GM21367 (cell line): ENCODE data around the gene CHODL.

Experiments
- ATAC-seq: cut with Tn5 transposase; IDR thresholded peaks from one replicate; pipeline ENCODE4 v1.9.1; 2021; ENCODE audit not compliant: unreplicated experiment

The CHODL gene, protein sequence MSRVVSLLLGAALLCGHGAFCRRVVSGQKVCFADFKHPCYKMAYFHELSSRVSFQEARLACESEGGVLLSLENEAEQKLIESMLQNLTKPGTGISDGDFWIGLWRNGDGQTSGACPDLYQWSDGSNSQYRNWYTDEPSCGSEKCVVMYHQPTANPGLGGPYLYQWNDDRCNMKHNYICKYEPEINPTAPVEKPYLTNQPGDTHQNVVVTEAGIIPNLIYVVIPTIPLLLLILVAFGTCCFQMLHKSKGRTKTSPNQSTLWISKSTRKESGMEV

DNA sequence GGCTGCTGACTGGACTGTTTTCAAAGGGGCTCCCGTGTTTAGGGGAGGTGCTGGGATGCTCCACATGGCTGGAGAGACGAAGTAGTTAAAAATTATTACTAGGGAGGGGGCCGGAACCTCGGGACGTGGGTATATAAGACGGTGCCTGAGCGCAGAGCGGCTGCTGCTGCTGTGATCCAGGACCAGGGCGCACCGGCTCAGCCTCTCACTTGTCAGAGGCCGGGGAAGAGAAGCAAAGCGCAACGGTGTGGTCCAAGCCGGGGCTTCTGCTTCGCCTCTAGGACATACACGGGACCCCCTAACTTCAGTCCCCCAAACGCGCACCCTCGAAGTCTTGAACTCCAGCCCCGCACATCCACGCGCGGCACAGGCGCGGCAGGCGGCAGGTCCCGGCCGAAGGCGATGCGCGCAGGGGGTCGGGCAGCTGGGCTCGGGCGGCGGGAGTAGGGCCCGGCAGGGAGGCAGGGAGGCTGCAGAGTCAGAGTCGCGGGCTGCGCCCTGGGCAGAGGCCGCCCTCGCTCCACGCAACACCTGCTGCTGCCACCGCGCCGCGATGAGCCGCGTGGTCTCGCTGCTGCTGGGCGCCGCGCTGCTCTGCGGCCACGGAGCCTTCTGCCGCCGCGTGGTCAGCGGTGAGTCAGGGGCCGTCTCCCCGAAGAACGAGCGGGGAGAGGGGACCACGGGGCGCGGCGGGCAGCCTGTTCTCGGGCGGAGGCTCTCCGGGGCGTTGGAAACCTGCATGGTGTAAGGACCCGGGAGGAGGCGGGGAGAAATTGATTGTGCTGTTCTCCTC is at the start of gene CHODL:
TSS of gene CHODL (plus strand) at position 163 of the 793 bp plus-strand sequence. CDS start at position 554, 391 bp downstream.
- no peak for ATAC-seq

DNA sequence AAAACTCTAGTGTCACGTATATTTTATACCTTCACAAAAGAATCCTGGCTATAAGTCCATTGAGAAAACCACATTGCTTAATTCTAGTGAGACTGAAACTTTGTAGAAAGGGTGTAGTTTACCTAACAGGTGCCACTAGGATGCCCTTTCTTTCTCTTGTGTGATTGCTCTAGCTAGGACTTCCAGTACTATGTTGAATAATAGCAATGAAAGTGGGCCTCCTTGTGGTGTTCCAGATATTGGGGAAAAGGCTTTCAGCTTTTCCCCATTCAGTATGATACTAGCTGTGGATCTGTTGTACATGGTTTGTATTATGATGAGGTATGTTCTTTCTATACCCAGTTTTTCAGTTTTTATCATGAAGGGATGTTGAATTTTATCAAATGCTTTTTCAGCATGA is 39.7 kb upstream of the CHODL start:
- no peak for ATAC-seq

DNA sequence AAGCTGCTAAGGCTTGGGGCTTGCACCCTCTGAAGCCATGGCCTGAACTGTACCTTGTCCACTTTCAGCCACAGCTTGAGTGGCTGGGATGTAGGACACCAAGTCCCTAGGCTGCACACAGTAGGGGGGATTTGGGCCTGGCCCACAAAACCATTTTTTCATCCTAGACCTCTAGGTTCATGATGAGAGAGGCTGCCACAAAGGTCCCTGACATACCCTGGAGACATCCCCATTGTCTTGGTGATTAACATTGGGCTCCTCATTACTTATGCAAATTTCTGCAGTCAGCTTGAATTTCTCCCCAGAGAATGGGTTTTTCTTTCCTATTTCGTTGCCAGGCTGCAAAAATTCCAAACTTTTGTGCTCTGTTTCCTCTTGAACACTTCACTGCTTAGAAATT is 26.3 kb upstream of the CHODL start:
- no peak for ATAC-seq

DNA sequence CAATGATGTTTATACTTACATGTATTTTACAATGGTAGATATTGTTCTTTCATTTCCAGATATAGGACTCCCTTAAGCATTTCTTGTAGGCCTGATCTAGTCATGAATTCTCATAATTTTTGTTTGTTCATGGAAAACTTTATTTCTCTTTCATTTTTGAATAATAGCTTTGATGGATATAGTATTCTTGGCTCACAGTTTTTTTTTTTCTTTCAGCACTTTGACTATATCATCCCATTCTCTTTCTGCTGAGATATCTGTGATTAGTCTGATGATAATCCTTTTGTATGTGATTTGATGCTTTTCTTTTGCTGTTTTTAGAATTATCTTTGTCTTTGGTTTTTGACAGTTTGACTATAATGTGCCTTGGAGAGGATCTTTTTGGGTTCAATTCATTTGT is 24.1 kb upstream of the CHODL start:
- no peak for ATAC-seq

DNA sequence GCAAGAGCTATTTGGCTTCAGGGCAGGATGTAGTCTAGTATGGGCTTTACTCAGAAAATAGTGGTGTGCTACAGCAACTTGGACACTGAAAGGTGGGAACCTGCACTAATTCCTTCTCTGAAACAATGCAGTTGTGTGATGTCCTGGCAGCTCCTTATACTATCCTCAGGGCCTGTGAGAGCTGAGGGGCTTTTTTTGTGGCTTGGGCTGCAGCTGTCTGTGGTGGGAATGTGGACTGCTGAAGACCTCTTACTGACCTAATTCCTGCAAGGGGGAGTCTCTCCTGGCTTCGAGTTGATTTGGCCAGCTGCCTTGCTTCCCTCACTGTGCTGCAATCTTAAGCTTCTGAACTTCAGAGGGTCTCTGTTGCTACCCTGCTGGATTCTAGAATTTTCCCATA is 22.3 kb upstream of the CHODL start:
- ATAC-seq = no peak

DNA sequence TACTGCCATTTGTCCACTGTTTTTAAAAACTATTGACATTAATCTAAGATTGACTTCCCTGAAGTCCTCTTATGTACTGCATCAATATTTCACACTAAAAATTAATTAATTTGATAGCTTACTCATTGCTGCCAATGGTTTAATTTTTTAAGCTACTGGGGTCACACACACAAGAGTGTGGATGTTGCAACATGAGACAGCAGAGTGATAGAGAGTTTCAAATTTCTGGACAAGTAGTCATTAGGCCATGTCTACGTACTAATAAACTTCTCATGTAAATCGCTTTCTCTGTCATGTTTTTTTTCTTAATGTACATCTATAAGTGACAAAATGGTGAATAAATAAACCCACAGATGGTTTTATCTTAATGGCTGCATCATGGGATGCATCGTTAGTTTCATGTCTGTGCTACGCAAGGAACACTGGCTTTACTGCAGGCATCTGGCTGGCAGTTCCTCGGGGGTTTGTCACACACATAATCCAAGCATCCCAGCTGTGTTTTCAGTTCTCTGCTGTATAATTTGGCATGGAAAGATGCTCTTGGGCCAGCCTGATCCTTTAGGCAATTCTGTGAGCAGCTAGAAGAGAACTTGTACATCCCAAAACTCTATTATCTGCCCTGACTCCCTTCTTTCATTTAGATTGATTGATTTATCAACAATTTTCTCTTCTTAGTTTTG is 16.4 kb upstream of the CHODL start:
- ATAC-seq = no peak

DNA sequence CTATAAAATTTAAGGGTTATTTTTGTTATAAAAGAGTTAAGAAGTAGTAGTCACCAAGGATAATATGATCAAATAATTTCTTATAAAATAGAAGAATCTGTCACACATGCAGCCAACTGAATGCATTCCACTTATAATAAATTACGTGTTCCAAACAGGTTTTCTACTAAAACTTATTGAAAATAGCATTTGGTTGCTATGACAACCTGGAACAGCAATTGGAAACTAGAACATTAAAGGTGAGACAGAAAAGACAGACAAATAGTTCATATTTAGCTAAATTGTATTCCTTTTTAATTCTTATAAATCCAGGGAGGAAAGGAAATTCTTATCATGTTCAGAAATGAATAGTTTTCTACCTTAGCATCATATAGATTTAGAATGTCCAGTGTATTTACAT is 9.1 kb upstream of the CHODL start:
- no peak for ATAC-seq

DNA sequence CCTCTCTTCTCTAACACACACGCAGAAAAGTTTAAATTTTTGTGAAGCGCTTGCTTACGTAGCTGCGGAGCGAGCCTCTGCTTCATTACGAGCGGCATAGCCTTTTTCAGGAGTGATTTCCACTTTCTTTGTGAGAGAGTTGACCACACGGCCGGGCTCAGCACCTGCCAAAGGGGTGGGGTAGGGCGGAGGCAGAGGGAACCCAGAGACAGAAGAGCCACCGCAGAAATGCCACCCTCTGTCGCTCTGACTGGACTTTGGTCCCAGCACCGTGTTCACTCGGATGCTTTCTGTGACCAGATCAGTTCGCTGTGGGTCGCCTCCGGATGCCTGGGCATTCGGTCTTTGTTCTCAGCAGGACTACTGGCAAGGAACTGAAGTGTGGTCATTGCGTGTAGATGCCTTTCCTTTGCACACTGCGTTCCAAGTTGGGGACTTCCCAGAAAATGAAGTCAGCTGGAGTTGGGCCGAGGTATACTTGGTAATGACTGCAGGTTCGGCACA is 883 bp downstream of the CHODL start:
- ATAC-seq = no peak

DNA sequence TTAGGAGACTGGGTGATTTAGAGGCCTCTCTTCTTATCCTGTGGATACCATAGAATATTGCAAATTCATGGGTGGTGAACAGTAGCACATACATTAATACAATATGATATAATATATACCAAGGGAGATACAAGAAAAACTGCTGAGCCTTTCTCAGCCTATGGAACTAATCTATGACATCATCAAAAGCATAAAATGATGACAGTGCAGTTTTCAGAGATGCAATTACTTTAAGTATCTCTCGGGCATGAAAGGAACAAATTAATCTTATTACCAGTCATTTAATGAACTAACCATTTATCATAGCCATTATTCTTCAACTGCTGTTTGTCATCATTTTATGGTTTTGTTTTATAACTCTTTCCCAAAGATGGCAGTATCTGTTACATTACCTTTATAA is 3.5 kb downstream of the CHODL start:
- no peak for ATAC-seq

DNA sequence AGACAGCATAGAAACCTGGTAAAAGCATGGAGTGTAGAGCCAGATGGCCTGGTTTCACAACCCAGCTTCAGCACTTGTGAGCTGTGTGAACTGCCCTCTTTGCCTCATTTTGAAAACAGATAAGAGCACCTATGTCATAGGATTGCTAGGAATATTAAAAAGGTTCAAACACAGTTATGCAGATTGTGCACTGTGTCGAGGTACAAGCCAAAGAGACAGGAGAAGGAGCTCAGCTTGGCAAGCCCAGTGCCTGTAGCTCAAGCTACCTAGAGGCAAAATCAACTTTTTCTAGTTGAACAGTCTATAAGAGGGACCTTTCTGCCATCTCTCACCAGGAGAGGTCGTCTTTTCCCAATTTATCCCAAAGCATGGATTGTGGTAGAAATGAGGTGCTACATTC is 5.0 kb downstream of the CHODL start:
- no peak for ATAC-seq

DNA sequence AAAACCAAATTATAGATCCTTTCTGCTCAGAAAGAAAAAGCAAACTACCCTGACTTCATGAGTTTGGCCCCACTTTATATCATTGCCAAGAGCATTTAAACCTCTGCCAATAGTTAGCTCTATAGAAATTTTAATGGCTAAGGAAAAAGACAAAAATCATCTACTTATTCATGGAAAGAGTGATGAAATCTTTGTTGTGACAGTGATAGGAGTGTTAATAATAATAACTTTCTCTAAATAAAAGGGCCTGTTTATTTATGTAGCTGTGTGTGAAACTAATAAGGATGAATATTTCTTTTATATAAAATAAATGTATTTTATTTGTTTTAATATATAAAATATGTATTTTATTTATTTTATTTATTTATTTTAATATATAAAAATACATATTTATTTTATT is 6.4 kb downstream of the CHODL start:
- ATAC-seq = no peak

DNA sequence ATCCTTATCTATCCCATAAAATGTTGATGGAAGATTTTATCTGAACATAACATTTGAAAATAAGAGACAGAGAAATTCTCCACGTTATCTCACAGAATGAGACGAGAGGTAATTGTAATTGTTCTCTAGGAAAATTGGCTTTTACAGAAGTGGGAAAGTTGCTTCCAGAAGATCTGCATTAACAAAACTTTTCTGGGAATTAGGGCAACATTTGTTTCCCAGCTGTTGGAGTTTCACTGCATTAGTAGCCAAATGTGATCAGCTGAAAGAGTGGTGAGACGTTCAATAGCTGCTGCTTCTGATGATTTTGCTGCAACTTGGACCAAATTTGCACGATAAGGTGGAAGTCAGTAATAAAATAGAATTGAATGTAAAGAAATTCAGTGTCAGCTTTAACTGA is 7.6 kb downstream of the CHODL start:
- no peak for ATAC-seq

DNA sequence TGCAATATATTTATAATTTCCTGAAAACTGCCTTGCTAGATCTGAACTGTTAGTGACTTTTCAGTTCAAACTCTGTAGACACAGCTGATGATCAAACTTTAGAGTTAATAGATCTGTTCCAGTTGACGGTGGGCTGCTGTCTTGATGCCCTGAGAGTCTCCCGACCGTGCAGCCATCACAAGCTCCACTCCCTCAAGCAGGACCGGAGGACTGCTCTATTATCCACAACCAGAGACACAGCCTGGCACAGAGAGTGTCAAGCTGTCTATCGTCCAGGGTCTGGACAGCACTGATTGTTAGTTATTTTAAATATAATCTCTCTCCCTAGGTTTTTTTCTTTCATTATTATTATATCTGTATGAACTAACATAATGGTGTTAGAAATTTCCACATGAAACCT is 8.0 kb downstream of the CHODL start:
- ATAC-seq = no peak

DNA sequence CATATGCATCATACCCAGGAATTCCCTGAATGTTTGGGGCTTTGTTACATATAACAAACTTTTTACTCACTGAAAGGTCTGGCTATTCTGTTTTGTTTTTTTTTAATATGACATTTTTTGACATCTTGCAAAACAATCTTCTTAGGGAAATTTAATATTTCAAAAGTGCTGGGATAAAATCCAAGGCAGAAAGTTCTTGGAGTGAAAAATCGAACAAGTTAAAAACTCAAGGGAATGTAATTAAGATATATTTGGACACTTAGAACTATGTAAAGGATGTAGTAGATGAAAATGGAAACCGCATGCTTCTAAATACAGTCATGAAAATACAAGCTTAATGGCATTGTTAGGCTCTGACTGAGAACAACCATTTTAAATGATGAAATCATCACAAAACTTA is 8.6 kb downstream of the CHODL start:
- ATAC-seq = no peak

DNA sequence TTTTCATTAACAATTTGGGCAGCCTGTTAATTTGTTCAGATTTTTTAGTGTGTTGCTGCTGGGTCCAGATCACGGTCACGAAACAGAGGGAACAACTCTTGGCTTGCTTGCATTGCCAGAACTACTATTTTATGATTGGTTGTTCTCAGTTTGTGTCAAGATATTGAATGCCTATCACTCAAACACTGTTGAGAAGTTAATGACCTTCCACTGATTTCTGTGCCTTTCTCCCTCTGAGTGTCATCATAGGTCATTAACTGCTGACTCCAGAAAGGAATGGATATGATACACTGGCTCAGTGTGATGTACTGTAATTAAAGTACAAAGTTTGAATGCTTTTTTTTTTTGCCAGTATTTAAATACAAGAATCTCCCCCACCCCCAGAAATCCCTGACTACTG is 9.2 kb downstream of the CHODL start:
- ATAC-seq = no peak

DNA sequence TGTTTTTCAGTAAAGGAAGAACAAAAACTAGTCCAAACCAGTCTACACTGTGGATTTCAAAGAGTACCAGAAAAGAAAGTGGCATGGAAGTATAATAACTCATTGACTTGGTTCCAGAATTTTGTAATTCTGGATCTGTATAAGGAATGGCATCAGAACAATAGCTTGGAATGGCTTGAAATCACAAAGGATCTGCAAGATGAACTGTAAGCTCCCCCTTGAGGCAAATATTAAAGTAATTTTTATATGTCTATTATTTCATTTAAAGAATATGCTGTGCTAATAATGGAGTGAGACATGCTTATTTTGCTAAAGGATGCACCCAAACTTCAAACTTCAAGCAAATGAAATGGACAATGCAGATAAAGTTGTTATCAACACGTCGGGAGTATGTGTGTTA is 21.3 kb downstream of the CHODL start:
- no peak for ATAC-seq

DNA sequence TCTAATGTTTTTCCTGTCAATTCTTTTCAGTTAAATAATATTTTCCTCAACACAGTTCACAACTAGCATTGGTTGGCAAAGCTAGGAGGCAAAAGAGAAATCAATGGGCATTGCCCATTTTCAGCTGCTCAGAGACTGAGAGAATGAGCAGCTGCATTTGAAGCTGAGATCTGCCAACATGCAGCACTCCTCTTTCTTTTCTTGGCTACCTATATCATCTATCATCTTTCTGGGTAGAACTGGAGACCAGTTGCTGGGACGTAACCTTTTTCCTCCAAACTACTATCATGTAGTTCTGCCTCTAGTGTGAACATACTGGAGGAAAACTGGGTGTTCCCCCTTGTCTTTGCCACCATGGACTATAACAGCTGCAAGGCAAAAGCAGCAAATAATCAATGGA is 22.9 kb downstream of the CHODL start:
- no peak for ATAC-seq

DNA sequence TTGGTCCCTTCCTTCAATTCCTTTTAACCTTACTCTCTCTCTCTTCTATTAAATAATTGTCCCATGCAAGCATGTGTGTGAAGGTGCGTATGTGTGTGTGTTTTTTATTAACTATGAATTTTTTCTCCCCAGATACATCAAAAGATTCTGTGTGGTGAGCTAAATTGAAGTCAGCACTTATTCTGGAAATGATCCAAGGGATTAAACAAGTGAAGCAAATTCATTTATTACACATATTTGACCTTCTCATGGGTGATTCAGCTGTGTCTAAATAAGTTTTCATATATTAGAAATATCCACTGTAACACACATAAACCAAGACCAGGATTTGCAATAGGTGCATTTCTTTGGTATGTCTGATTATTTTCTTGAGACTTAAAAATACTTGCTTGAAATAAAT is 24.3 kb downstream of the CHODL start:
- ATAC-seq = no peak

DNA sequence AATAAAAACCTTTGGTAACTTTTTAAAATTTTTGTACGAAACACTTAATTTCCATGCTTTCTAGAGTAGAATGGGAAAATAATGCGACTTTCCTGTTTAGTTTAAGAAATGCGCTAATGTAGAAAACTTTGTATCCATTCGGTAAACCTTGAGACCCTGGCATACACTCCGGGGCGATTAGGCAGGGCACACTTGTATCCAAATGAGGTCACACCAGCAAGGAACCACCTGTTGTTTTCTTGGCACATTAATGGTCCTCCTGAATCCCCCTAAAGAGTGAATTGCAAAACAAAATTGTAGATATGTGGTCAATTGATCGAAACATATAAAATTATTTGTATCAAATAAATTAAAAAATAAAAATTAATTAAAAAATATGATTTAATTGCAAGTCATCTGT is 25.2 kb downstream of the CHODL start:
- no peak for ATAC-seq

DNA sequence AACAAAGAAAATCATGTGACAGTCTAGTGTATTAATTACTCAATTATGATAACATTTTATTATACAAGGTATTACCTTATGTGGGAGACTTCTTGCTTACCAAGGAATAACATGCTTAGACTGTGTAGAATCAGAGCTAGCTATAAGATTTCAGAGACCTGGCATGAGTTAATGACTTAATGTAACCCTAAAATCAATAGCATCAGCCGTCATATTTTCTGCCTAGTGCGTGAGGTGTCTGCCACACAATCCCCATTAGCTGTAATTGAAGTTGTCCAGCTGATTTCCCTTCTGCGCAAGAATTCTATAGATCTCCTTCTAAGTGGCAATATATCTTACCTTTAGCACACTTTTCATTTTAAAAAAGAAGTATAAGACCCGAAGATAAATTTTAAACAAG is 28.8 kb downstream of the CHODL start:
- no peak for ATAC-seq

DNA sequence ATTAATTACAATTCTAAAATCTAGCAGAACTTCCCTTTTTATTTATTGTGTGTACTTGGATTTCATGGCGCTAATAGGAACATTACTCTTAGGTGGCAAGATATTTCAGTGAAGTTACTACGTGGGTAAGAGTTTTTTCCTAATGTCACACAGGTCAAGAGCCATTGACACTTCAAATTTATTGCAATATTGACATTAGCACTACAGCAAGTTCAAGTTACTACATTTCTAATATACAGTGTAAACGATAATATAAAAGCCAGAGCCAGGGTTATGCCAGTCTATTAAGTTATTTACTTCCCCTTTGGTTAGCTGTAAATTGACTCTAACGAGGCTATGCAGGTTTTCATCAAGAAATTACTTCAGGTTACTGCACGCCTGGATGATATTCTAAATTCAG is 29.7 kb downstream of the CHODL start:
- no peak for ATAC-seq

DNA sequence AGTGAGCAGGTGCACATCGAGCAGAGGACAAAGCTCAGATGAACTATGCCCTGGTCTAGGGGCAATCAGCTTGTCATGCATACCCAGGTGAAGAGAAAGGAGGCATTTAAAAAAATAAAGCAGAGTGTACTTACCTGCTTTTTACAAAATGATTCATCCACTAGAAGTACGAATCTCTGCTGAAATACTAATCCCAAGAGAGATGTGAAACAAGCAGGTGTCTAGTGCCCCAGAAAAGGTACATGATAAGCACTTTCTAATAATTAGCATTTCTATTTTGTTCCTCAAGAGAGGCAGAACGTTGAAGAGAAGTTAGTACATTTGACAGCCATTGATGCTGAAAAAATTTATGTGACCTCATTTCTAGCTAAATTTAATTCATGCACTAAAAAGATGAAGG is 31.1 kb downstream of the CHODL start:
- no peak for ATAC-seq
